Measurements from ENCODE around the gene DEAF1. TPM values are rescaled to one million over a fixed set of nuclear protein-coding genes. Genes with fewer than 3 reads are reported as not detected.

The DEAF1 gene
- 23.5 to 35.5 TPM (median 33.7 TPM) in 5 replicates for total RNA-seq (2022; extraction: Qiagen RNA extraction; ENCODE audit: low read depth)

GRCh38 chr11:694563-695287 lies at the start of gene DEAF1:
DEAF1 (minus strand) TSS chr11:695222; CDS start chr11:695047, 175 bp downstream.

GRCh38 chr11:705646-706438 lies 10.8 kb upstream of the DEAF1 start, which contains the start of gene EPS8L2:
EPS8L2 (plus strand) TSS chr11:706231; CDS start chr11:709408, 3,177 bp downstream.

GRCh38 chr11:695538-696248 lies 671 bp upstream of the DEAF1 start, which contains the start of gene TMEM80:
TMEM80 (plus strand) TSS chr11:695816; CDS start chr11:695828, 12 bp downstream.

GRCh38 chr11:636511-637332 lies 58.3 kb downstream of the DEAF1 start, which contains the start of gene DRD4:
DRD4 (plus strand) TSS chr11:637269; CDS start chr11:637305, 36 bp downstream.

GRCh38 chr11:626475-627307 lies 68.3 kb downstream of the DEAF1 start, which contains the start of gene SCT:
SCT (minus strand) TSS chr11:627181; CDS start chr11:627143, 38 bp downstream.

GRCh38 chr11:624705-625635 lies 70.1 kb downstream of the DEAF1 start, which contains the start of gene CDHR5:
CDHR5 (minus strand) TSS chr11:624955; CDS start chr11:624902, 53 bp downstream.

GRCh38 chr11:615504-616319 lies 79.3 kb downstream of the DEAF1 start, which contains the start of gene IRF7:
IRF7 (minus strand) TSS chr11:615950; CDS start chr11:615364, 586 bp downstream.

Other genes with a start within 250 kb of the DEAF1 start
- gene PTDSS2, start 244.9 kb downstream of the DEAF1 start, total RNA-seq (2022; extraction: Qiagen RNA extraction; ENCODE audit: low read depth), result 26.9 to 53.0 TPM (median 47.1 TPM) in 5 replicates
- gene RNH1, start 188.0 kb downstream of the DEAF1 start, total RNA-seq (2022; extraction: Qiagen RNA extraction; ENCODE audit: low read depth), result 101 to 180 TPM (median 170 TPM) in 5 replicates
- 79.3 to 152 TPM (median 149 TPM) in 5 replicates for gene HRAS, start 159.6 kb downstream of the DEAF1 start, total RNA-seq (2022; extraction: Qiagen RNA extraction; ENCODE audit: low read depth)
- gene LRRC56, start 157.7 kb downstream of the DEAF1 start, total RNA-seq (2022; extraction: Qiagen RNA extraction; ENCODE audit: low read depth), result 0.28 to 1.1 TPM (median 0.82 TPM) in 5 replicates
- 1.5 to 4.4 TPM (median 2.8 TPM) in 5 replicates for gene LMNTD2, start 134.5 kb downstream of the DEAF1 start, total RNA-seq (2022; extraction: Qiagen RNA extraction; ENCODE audit: low read depth)
- gene RASSF7, start 134.3 kb downstream of the DEAF1 start, total RNA-seq (2022; extraction: Qiagen RNA extraction; ENCODE audit: low read depth), result 23.6 to 49.6 TPM (median 43.2 TPM) in 5 replicates
- gene PHRF1, start 118.8 kb downstream of the DEAF1 start, total RNA-seq (2022; extraction: Qiagen RNA extraction; ENCODE audit: low read depth), result 20.3 to 39.1 TPM (median 37.2 TPM) in 5 replicates
- 3.3 to 7.2 TPM (median 6.7 TPM) in 5 replicates for gene IRF7, start 79.3 kb downstream of the DEAF1 start, total RNA-seq (2022; extraction: Qiagen RNA extraction; ENCODE audit: low read depth)
- gene CDHR5, start 70.3 kb downstream of the DEAF1 start, total RNA-seq (2022; extraction: Qiagen RNA extraction; ENCODE audit: low read depth), result 0.04 TPM in 1 of 5 replicates, not detected in the others
- gene SCT, start 68.0 kb downstream of the DEAF1 start, total RNA-seq (2022; extraction: Qiagen RNA extraction; ENCODE audit: low read depth), result not detected in 5 replicates
- 0.24 to 0.51 TPM (median 0.35 TPM) in 4 of 5 replicates, not detected in the other for gene DRD4, start 58.0 kb downstream of the DEAF1 start, total RNA-seq (2022; extraction: Qiagen RNA extraction; ENCODE audit: low read depth)
- 5.4 to 11.1 TPM (median 9.6 TPM) in 5 replicates for gene TMEM80, start 594 bp upstream of the DEAF1 start, total RNA-seq (2022; extraction: Qiagen RNA extraction; ENCODE audit: low read depth)
- gene EPS8L2, start 11.0 kb upstream of the DEAF1 start, total RNA-seq (2022; extraction: Qiagen RNA extraction; ENCODE audit: low read depth), result 64.8 to 145 TPM (median 118 TPM) in 5 replicates
- 387 to 468 TPM (median 402 TPM) in 5 replicates for gene TALDO1, start 52.2 kb upstream of the DEAF1 start, total RNA-seq (2022; extraction: Qiagen RNA extraction; ENCODE audit: low read depth)
- gene GATD1, start 82.3 kb upstream of the DEAF1 start, total RNA-seq (2022; extraction: Qiagen RNA extraction; ENCODE audit: low read depth), result 29.4 to 58.7 TPM (median 49.3 TPM) in 5 replicates
- 2.1 to 2.6 TPM (median 2.4 TPM) in 5 replicates for gene CEND1, start 94.9 kb upstream of the DEAF1 start, total RNA-seq (2022; extraction: Qiagen RNA extraction; ENCODE audit: low read depth)
- 17.4 to 39.6 TPM (median 35.3 TPM) in 5 replicates for gene SLC25A22, start 103.1 kb upstream of the DEAF1 start, total RNA-seq (2022; extraction: Qiagen RNA extraction; ENCODE audit: low read depth)
- 6.5 to 17.3 TPM (median 13.0 TPM) in 5 replicates for gene PIDD1, start 110.0 kb upstream of the DEAF1 start, total RNA-seq (2022; extraction: Qiagen RNA extraction; ENCODE audit: low read depth)
- 1,646 to 2,381 TPM (median 2,232 TPM) in 5 replicates for gene RPLP2, start 114.7 kb upstream of the DEAF1 start, total RNA-seq (2022; extraction: Qiagen RNA extraction; ENCODE audit: low read depth)
- 26.3 to 59.2 TPM (median 52.4 TPM) in 5 replicates for gene PNPLA2, start 123.7 kb upstream of the DEAF1 start, total RNA-seq (2022; extraction: Qiagen RNA extraction; ENCODE audit: low read depth)
- 2.9 to 5.2 TPM (median 4.7 TPM) in 5 replicates for gene CRACR2B, start 132.7 kb upstream of the DEAF1 start, total RNA-seq (2022; extraction: Qiagen RNA extraction; ENCODE audit: low read depth)
- 596 to 862 TPM (median 759 TPM) in 5 replicates for gene CD151, start 137.7 kb upstream of the DEAF1 start, total RNA-seq (2022; extraction: Qiagen RNA extraction; ENCODE audit: low read depth)
- gene POLR2L, start 147.3 kb upstream of the DEAF1 start, total RNA-seq (2022; extraction: Qiagen RNA extraction; ENCODE audit: low read depth), result 539 to 736 TPM (median 601 TPM) in 5 replicates
- gene TSPAN4, start 147.6 kb upstream of the DEAF1 start, total RNA-seq (2022; extraction: Qiagen RNA extraction; ENCODE audit: low read depth), result 92.6 to 194 TPM (median 180 TPM) in 5 replicates
- 69.4 to 78.4 TPM (median 71.7 TPM) in 5 replicates for gene CHID1, start 215.6 kb upstream of the DEAF1 start, total RNA-seq (2022; extraction: Qiagen RNA extraction; ENCODE audit: low read depth)
- 33.3 to 39.8 TPM (median 36.9 TPM) in 5 replicates for gene AP2A2, start 230.6 kb upstream of the DEAF1 start, total RNA-seq (2022; extraction: Qiagen RNA extraction; ENCODE audit: low read depth)

All from A549 treated with ZK216348 at 1 μM for 4 hours (cell line).